Measurements from ENCODE around the gene ICA1L.
"Not testable (repeated sequence)": the region's sequence is repeated elsewhere in the genome, so short reads cannot be mapped to it uniquely, and the experiment has no call there.

Gene ICA1L

GRCh38 chr2:202847693-202848524, 23.7 kb downstream of the ICA1L start:
- DNase-seq = no peak

DNA sequence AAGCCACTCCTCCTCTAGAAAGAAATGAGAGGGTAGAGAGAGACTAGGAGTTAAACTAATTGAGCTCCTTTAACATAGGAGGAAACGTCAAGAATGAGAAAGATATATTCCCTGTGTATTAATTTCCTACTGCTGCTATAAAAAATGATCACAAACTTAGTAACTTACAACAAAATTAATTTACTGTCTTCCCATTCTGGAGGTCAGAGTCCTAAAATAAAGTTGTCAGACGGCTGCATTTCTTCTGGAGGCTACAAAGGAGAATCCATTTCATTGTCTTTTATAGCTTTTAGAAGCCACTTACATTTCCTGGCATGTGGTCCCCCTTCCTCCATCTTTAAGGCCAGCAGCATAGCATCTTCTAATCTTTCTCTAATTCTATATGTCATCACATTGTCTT, 26.9 kb downstream of the ICA1L start:
- no peak for DNase-seq

DNA sequence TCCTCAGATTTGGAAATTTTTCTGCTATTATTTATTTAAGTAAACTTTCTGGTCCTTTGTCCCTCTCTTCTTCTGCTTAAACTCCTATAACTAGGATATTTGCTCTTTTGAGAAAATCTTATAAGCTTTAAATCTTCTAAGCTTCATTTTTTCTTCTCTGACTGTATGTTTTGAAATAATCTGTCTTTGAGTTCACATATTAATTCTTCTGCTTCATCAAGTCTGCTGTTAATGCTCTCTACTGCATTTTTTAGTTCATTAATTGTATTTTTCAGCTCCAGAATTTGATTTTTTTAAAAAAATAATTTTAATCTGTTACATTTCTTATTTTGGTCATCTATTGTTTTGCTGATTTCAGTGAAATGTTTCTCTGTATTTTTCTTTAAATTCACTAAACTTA, 28.9 kb downstream of the ICA1L start:
- DNase-seq = no peak

DNA sequence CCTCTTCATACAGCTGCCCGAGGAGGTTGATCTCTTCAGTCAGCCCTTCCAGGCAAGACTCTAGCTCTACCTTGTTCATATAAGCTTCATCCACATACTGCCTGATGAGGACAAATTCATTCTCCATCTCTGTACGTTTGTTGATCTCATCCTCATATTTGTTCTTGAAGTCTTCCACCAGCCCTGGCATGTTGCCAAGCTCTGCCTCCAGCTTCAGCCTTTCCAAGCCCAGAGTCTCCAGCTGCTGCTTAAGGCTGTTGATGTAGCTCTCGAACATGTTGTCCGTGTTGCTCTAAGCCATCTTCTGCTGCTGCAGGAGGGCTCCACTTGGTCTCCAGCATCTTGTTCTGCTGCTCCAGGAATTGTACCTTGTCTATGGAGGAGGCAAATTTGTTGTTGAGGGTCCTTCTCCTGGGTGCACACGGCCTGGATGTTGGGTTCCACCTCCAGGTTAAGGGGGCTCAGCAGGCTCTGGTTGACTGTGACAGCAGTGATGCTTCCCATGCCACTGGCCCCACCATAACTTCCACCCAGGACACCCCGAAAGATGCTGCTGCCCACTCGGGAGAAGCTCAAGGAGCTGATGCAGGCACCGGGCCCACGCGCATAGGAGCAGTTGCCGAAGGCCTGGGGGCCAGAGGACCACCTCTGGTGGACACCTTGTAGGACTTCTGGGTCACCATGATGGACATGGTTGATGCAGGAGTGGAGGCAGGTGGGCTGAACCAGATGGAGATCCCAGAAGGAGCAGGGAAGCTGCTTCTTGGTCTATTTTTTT, 30.3 kb downstream of the ICA1L start:
- DNase-seq = no peak

GRCh38 chr2:202831242-202832220, 40.0 kb downstream of the ICA1L start:
- DNase-seq = peak; percentile 89

GRCh38 chr2:202824901-202825300, 46.7 kb downstream of the ICA1L start:
- no peak for DNase-seq

DNA sequence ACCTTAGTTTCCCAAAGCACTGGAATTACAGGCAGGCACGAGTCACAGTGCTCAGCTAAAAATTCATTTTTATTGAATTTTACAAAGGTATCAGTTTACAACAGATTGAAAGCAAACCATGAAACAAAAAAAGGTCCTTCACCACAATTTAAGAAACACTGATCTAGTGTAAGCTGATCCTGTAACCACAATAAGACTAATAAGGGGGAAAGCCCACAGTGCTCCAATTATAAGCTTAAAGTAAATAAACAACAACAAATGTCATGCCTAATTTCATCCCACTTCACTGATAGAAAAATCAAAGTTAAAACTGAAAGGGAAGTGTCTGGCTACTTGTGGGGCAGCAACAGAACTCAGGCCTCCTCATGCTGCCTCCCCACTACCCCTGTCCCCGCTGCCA, 49.2 kb downstream of the ICA1L start:
- no peak for DNase-seq

- no peak for DNase-seq
Measured at GRCh38 chr2:202821206-202822160, 50.1 kb downstream of the ICA1L start.

DNA sequence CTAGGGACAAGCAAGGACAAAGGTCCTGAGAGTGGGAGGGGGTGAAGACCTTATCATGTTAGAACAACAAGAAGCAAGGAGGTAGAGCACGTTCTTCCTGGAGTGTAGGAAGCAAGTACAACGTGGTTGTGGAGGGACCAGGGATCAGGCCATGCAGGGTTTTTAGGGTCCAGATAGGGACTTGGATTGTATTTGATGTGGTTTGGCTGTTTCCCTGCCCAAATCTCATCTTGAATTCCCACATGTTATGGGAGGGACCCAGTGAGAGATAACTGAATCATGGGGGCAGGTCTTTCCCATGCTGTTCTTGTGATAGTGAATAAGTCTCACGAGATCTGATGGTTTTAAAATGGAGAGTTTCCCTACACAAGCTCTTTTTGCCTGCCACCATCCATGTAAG, 53.2 kb downstream of the ICA1L start:
- DNase-seq = peak; percentile 81

DNA sequence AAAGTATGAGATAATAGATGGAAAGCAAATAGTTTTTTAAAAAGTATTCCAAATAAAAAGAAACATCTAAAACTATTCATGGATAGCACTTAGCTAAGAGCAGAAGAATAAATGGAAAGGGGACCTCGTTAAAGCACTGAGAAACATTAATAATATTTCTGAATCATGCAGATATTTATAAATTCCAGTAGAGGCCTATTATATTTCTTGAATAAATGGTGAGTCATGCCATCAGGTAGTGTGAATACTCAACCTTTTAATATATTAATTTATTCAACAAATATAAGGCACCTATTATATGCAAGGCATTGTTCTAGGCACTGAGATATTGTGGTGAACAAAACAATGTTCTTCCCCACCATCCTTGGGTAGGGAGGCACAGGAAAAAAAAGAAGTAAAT, 53.8 kb downstream of the ICA1L start:
- no peak for DNase-seq

GRCh38 chr2:202815548-202816360, 55.8 kb downstream of the ICA1L start:
- DNase-seq = no peak

DNA sequence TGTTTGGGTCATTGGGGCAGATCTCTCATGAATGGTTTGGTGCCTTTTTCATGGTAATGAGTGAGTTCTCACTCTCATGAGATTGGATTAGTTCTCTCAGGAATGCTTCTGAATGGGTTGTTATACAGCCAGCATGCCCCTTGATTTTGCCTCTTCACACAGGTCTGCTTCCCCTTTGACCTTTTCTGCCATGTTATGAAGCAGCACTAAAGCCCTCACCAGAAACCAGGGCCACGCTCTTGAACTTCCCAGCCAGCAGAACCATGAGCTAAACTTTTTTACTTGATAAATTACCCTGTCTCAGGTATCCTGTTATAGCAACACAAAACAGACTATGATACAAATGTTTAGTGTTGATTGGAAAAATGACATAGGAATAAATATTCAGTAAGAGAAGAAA, 57.3 kb downstream of the ICA1L start:
- DNase-seq = no peak

GRCh38 chr2:202813387-202813786, 58.2 kb downstream of the ICA1L start:
- DNase-seq = no peak

- no peak for DNase-seq
Measured at GRCh38 chr2:202808754-202809153, 62.8 kb downstream of the ICA1L start.

DNA sequence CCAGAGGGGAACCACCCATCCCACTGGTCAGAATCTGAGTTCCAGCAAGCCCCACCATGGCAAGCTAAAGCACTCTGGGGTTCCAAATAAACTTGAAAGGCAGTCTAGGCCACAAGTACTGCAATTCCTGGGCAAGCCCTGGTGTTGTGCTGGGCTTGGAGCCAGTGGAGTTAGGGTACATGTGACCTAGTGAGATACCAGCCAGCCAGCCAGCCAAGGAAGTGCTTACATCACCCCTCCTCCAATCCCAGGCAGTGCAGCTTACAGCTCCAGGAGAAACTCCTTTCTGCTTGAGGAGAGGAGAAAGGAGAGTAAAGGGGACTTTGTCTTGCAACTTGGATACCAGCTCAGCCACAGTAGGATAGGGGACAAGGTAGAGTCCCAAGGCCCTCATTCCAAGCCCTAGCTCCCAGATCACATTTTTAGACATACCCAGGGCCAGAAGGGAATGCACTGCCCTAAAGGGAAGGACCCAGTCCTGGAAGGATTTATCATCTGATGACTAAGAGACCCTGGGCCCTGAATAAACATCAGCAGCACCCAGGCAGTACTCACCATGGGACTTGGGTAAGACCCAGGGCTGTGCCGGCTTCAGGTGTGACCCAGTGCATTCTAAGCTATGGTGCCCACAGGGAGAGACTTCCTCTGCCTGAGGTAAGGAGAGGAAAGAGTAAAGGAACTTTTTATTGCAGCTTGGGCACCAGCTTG, 64.0 kb downstream of the ICA1L start:
- DNase-seq = peak; percentile 69

- DNase-seq = not testable (repeated sequence)
Measured at GRCh38 chr2:202805911-202806310, 65.7 kb downstream of the ICA1L start.

GRCh38 chr2:202797944-202798343, 73.6 kb downstream of the ICA1L start:
- no peak for DNase-seq

DNA sequence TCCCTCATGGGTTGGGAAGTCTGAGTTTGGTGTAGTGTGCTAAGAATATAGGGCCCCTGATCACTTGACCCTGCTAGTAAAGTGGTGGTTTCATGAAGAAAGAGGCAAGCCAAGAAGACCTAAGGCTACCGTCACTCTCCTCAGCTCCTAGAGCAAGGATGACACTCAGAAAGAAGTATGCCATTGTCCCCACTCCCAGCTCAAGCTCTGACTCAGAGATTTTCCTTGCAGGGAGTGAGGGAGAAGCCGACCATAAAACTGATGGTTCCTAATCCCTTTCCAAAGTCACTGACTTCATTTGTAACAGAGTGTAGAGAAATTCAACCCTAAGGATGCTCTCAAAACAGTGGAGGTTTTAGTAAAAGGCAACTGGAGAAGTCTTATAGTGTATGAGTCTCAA, 80.9 kb downstream of the ICA1L start:
- no peak for DNase-seq

DNA sequence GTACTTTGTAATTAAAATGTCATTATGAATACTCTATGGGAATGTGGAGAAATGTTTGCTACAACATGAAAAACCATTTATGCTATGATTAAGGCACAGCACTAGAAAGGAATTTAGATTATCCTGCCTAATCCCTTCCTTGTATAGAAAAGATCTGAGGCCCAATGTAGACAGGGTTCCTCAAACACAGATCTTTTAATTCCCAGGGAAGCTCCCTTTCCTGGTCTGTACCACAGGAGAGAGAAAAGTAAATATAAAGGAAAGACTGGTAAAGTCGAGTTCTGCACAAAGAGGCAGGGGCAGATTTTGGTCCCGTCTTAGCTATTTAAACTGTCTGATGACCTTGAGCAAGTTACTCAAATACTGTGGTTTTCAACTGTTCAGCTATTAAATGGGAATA, 84.7 kb downstream of the ICA1L start:
- no peak for DNase-seq

GRCh38 chr2:202782940-202783558, 88.5 kb downstream of the ICA1L start:
- no peak for DNase-seq
